ENCODE data around the gene GALR2.

Gene GALR2

DNA sequence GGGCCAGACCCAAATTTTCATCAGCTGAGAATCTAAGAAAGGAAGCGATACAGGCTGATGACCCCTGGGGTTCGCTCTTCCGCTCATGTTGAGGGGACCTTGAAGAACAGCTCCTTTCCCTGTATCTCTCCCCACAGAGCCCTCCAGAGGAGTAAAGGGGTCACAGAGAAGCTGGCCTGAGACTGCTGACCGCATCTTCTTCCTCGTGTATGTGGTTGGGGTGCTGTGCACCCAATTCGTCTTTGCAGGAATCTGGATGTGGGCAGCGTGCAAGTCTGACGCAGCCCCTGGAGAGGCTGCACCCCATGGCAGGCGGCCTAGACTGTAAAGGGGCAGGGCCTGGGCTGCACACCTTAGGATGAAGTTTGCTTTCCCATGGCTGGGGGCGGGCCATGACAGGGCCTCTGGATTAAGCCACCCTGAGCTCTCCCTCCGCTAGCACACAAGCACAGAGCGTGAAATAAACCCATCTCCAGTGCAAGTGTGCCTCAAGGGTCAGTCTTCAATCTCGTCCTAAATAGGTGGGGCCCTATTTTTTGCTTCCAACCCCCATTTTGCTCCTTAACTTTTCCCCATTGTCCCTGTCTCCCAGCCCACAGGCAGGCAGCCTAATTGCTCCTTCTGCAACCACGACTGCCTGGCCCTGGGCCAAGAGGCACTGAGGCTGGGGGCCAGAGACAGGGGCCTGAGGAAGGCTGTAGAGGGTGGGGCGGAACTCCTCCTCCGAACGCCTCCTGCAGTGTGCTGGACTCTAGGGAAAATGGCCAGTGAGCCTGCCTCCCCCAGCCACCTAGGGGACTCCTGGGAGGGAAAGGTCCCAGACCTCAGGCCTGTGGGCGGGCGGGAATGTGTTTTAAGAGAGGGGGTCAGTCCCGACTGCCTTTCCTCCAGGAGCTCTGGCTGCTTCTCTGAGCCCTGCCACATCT is 8.0 kb downstream of the GALR2 start:
- H3K36me3 Mint-ChIP-seq (ENCODE audit: low read depth), result peaks cover 11% of the 10 kb centered on the region
- no peaks in the 10 kb centered on the region for H3K9me3 Mint-ChIP-seq
- H3K4me1 Mint-ChIP-seq, result peaks cover 46% of the 10 kb centered on the region
- H3K27me3 Mint-ChIP-seq (ENCODE audit: low read depth, poor library complexity), result peaks cover 32% of the 10 kb centered on the region
- no peak for TF ChIP-seq CTCF (IDR thresholded peaks at IDR 0.05)
- no peak for DNase-seq
- H3K27ac Mint-ChIP-seq, result peak overlapping the region; percentile 75
- H3K4me3 Mint-ChIP-seq, result no peak overlapping the region

GRCh38 chr17:76083536-76084182 is 9.1 kb downstream of the GALR2 start:
- H3K4me1 Mint-ChIP-seq, result peaks cover 44% of the 10 kb centered on the region
- peaks cover 18% of the 10 kb centered on the region for H3K36me3 Mint-ChIP-seq (ENCODE audit: low read depth)
- DNase-seq, result no peak
- H3K27ac Mint-ChIP-seq, result peak overlapping the region; percentile 54
- TF ChIP-seq CTCF (IDR thresholded peaks at IDR 0.05), result no peak
- H3K9me3 Mint-ChIP-seq, result no peaks in the 10 kb centered on the region
- no peak overlapping the region for H3K4me3 Mint-ChIP-seq
- H3K27me3 Mint-ChIP-seq (ENCODE audit: low read depth, poor library complexity), result peaks cover 21% of the 10 kb centered on the region

GRCh38 chr17:76085066-76085730 is 10.6 kb downstream of the GALR2 start:
- H3K4me1 Mint-ChIP-seq, result peaks cover 29% of the 10 kb centered on the region

GRCh38 chr17:76085731-76086366 is 11.3 kb downstream of the GALR2 start:
- DNase-seq, result no peak
- Mint-ChIP-seq H3K4me3 (no peak overlapping the region), H3K4me1 (peaks cover 25% of the 10 kb centered on the region), H3K9me3 (no peaks in the 10 kb centered on the region), H3K27me3 (ENCODE audit: low read depth, poor library complexity) (peaks cover 5% of the 10 kb centered on the region), H3K36me3 (ENCODE audit: low read depth) (peaks cover 22% of the 10 kb centered on the region), H3K27ac (no peak overlapping the region)
- no peak for TF ChIP-seq CTCF (IDR thresholded peaks at IDR 0.05)

More at GRCh38 chr17:76085066-76085730, 10.6 kb downstream of the GALR2 start:
- DNase-seq, result no peak
- Mint-ChIP-seq H3K9me3 (no peaks in the 10 kb centered on the region), H3K27ac (no peak overlapping the region), H3K27me3 (ENCODE audit: low read depth, poor library complexity) (peaks cover 7% of the 10 kb centered on the region), H3K36me3 (ENCODE audit: low read depth) (peaks cover 22% of the 10 kb centered on the region), H3K4me3 (no peak overlapping the region)
- no peak for TF ChIP-seq CTCF (IDR thresholded peaks at IDR 0.05)

DNA sequence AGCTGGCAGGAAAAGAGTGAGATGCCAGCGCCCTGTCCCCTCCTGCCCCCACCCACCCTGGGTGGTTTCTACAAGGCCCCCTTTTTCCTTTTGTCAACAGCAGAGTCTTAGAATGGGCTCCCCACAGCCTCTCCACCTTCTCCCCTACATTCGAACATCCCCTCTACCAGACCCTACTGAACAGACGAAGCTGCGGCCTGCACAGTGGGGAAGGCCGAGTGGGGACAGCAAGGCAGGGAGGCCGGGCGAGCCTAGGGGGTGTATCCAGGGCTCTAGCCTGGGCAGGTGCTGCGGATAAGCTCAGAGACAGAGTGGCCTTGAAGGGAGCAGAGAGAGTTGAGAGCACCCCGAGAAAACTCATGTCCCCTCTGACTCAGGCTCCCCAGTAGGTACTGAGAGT is 11.8 kb downstream of the GALR2 start:
- Mint-ChIP-seq H3K4me1 (peaks cover 20% of the 10 kb centered on the region), H3K36me3 (ENCODE audit: low read depth) (peaks cover 22% of the 10 kb centered on the region)
- DNase-seq, result no peak

More for the DNA sequence above, 11.8 kb downstream of the GALR2 start:
- Mint-ChIP-seq H3K27me3 (ENCODE audit: low read depth, poor library complexity) (peaks cover 3% of the 10 kb centered on the region), H3K4me3 (no peak overlapping the region), H3K9me3 (no peaks in the 10 kb centered on the region), H3K27ac (peak overlapping the region; percentile 57)
- no peak for TF ChIP-seq CTCF (IDR thresholded peaks at IDR 0.05)
